Spinal cord (tissue), 10 donors: ENCODE data around the gene CELF4. TPM values are rescaled to one million over a fixed set of nuclear protein-coding genes. Genes with fewer than 3 reads are reported as not detected.

Experiments used
- DNase-seq, 6 donors: peaks; one replicate each; pipeline versions ENCODE4 v3.0.0 to v3.0.0-alpha.2; 2013 to 2015; ENCODE audit warnings: low spot score in 6 of 6, low read depth in 4 of 6
- H3K27ac ChIP-seq: one replicate; pipeline ENCODE4 v1.5.1; 2013; ENCODE audit warnings: low read depth, low read length, control low read depth
- H3K27me3 ChIP-seq: one replicate; pipeline ENCODE4 v1.6.1; 2013; ENCODE audit warnings: low read length; ENCODE audit not compliant: control insufficient read depth, insufficient read depth
- H3K36me3 ChIP-seq: one replicate; pipeline ENCODE4 v1.6.1; 2013; ENCODE audit warnings: low read length; ENCODE audit not compliant: control insufficient read depth, insufficient read depth
- H3K4me1 ChIP-seq: one replicate; pipeline ENCODE4 v1.6.1; 2013; ENCODE audit warnings: low read length; ENCODE audit not compliant: control insufficient read depth, insufficient read depth
- H3K4me3 ChIP-seq: one replicate; pipeline ENCODE4 v1.5.1; 2013; ENCODE audit warnings: low read depth, low read length, control low read depth
- H3K9me3 ChIP-seq: one replicate; pipeline ENCODE4 v1.6.1; 2013; ENCODE audit warnings: low read length; ENCODE audit not compliant: control insufficient read depth, insufficient read depth
- WGBS: methylation state at CpG from one replicate; pipeline ENCODE4 v1.1.5; 2013; ENCODE audit warnings: missing lambda C conversion rate; ENCODE audit not compliant: insufficient coverage; 5-methylcytosine and 5-hydroxymethylcytosine counted together
- polyA plus RNA-seq, 2 donors: library from polyadenylated mRNA; unstranded; fragments of 120-200 nt; gene quantifications; one replicate each; pipeline ENCODE4 v1.2.1, GENCODE V29; 2013; ENCODE audit not compliant: insufficient read length in 2 of 2
- total RNA-seq, 2 donors: library from RNA; depleted of rRNA in 1 of 2; stranded (reverse); fragments of 120-200 nt in 1 of 2; fragments of >200 nt in 1 of 2; gene quantifications; one replicate each; pipeline versions ENCODE4 v1.2.3 to v1.2.4, GENCODE V29; 2013 to 2014
- donor health status: healthy.

The CELF4 gene
- total and polyA plus RNA-seq, 4 donors, result 26.6 to 139 (median 89.9) TPM

- H3K27me3 ChIP-seq, result no peaks in the 10 kb centered on the region
- peaks cover 25% of the 10 kb centered on the region for H3K4me1 ChIP-seq
- no peak overlapping the region for H3K4me3 ChIP-seq
- no peak for DNase-seq
- no peaks in the 10 kb centered on the region for H3K36me3 ChIP-seq
- 91% methylated on average over 4 of the region's 4 CpGs for WGBS
- H3K9me3 ChIP-seq, result no peaks in the 10 kb centered on the region
- no peak overlapping the region for H3K27ac ChIP-seq
These were observed 141.1 kb downstream of the CELF4 start for GRCh38 chr18:37424507-37424906.

GRCh38 chr18:37422596-37422995 lies 143.0 kb downstream of the CELF4 start:
- H3K4me3 ChIP-seq, result no peak overlapping the region
- peaks cover 25% of the 10 kb centered on the region for H3K4me1 ChIP-seq
- H3K9me3 ChIP-seq, result no peaks in the 10 kb centered on the region
- H3K27me3 ChIP-seq, result no peaks in the 10 kb centered on the region
- 73% methylated on average over 4 of the region's 6 CpGs for WGBS
- H3K36me3 ChIP-seq, result no peaks in the 10 kb centered on the region
- peak overlapping the region; percentile 26 for H3K27ac ChIP-seq
- no peak for DNase-seq

GRCh38 chr18:37422116-37422515 lies 143.5 kb downstream of the CELF4 start:
- 60% methylated on average over 1 of the region's 2 CpGs for WGBS
- Histone ChIP-seq H3K27me3 (no peaks in the 10 kb centered on the region), H3K9me3 (no peaks in the 10 kb centered on the region), H3K27ac (peak overlapping the region; percentile 26), H3K4me1 (peaks cover 25% of the 10 kb centered on the region), H3K4me3 (no peak overlapping the region), H3K36me3 (no peaks in the 10 kb centered on the region)
- DNase-seq, result peak in 1 of 6 donors; percentile 41

GRCh38 chr18:37421341-37422077 lies 144.1 kb downstream of the CELF4 start:
- Histone ChIP-seq H3K27ac (no peak overlapping the region), H3K36me3 (no peaks in the 10 kb centered on the region), H3K4me3 (no peak overlapping the region), H3K4me1 (peaks cover 25% of the 10 kb centered on the region), H3K27me3 (no peaks in the 10 kb centered on the region), H3K9me3 (no peaks in the 10 kb centered on the region)
- no peak for DNase-seq
- WGBS, result 49% methylated on average over 14 of the region's 16 CpGs

GRCh38 chr18:37420315-37420880 lies 145.2 kb downstream of the CELF4 start:
- 78% methylated on average over 7 of the region's 7 CpGs for WGBS
- no peak overlapping the region for H3K4me3 ChIP-seq
- DNase-seq, result no peak
- no peaks in the 10 kb centered on the region for H3K27me3 ChIP-seq
- peaks cover 25% of the 10 kb centered on the region for H3K4me1 ChIP-seq
- no peaks in the 10 kb centered on the region for H3K9me3 ChIP-seq
- H3K36me3 ChIP-seq, result no peaks in the 10 kb centered on the region
- H3K27ac ChIP-seq, result no peak overlapping the region

- Histone ChIP-seq H3K4me3 (no peak overlapping the region), H3K36me3 (no peaks in the 10 kb centered on the region), H3K27me3 (no peaks in the 10 kb centered on the region), H3K4me1 (peaks cover 25% of the 10 kb centered on the region), H3K9me3 (no peaks in the 10 kb centered on the region), H3K27ac (no peak overlapping the region)
- 79% methylated on average over 5 of the region's 7 CpGs for WGBS
- DNase-seq, result no peak
These were observed 145.7 kb downstream of the CELF4 start for GRCh38 chr18:37419866-37420265.

GRCh38 chr18:37419315-37419714 lies 146.3 kb downstream of the CELF4 start:
- WGBS, result 88% methylated on average over 7 of the region's 7 CpGs
- peaks cover 24% of the 10 kb centered on the region for H3K4me1 ChIP-seq
- no peaks in the 10 kb centered on the region for H3K27me3 ChIP-seq
- DNase-seq, result no peak
- no peak overlapping the region for H3K4me3 ChIP-seq
- no peaks in the 10 kb centered on the region for H3K9me3 ChIP-seq
- H3K36me3 ChIP-seq, result no peaks in the 10 kb centered on the region
- H3K27ac ChIP-seq, result no peak overlapping the region

- H3K9me3 ChIP-seq, result no peaks in the 10 kb centered on the region
- H3K27me3 ChIP-seq, result no peaks in the 10 kb centered on the region
- no peak overlapping the region for H3K27ac ChIP-seq
- H3K36me3 ChIP-seq, result no peaks in the 10 kb centered on the region
- DNase-seq, result no peak
- WGBS, result 89% methylated on average over 1 of the region's 1 CpG
- H3K4me1 ChIP-seq, result peaks cover 9% of the 10 kb centered on the region
- no peak overlapping the region for H3K4me3 ChIP-seq
These were observed 150.8 kb downstream of the CELF4 start for GRCh38 chr18:37414816-37415215.

- no peaks in the 10 kb centered on the region for H3K9me3 ChIP-seq
These were observed 152.8 kb downstream of the CELF4 start for GRCh38 chr18:37412829-37413228.

GRCh38 chr18:37412333-37412732 lies 153.3 kb downstream of the CELF4 start:
- no peak overlapping the region for H3K27ac ChIP-seq
- H3K9me3 ChIP-seq, result no peaks in the 10 kb centered on the region
- no peaks in the 10 kb centered on the region for H3K27me3 ChIP-seq
- no peaks in the 10 kb centered on the region for H3K36me3 ChIP-seq
- H3K4me1 ChIP-seq, result peaks cover 17% of the 10 kb centered on the region
- WGBS, result 87% methylated on average over 3 of the region's 3 CpGs
- H3K4me3 ChIP-seq, result no peak overlapping the region
- DNase-seq, result no peak

More at GRCh38 chr18:37412829-37413228, 152.8 kb downstream of the CELF4 start:
- WGBS, result 96% methylated on average over 5 of the region's 8 CpGs
- Histone ChIP-seq H3K36me3 (no peaks in the 10 kb centered on the region), H3K27me3 (no peaks in the 10 kb centered on the region), H3K4me1 (peaks cover 17% of the 10 kb centered on the region), H3K27ac (no peak overlapping the region), H3K4me3 (no peak overlapping the region)
- DNase-seq, result peak in 1 of 6 donors; percentile 27
